Measurements from ENCODE around the gene TBC1D22A.

Gene TBC1D22A

GRCh38 chr22:47021371-47022074 is 259.1 kb downstream of the TBC1D22A start:
- no peak for DNase-seq

- no peak for DNase-seq
These were observed 259.6 kb downstream of the TBC1D22A start for GRCh38 chr22:47022075-47022473.

- DNase-seq, result no peak
These were observed 260.0 kb downstream of the TBC1D22A start for GRCh38 chr22:47022475-47022874.

- DNase-seq, result no peak
These were observed 261.4 kb downstream of the TBC1D22A start for GRCh38 chr22:47023871-47024270.

- no peak for DNase-seq
These were observed 265.3 kb downstream of the TBC1D22A start for GRCh38 chr22:47027766-47028165.

GRCh38 chr22:47029244-47030074 is 267.0 kb downstream of the TBC1D22A start:
- no peak for DNase-seq

GRCh38 chr22:47030143-47030661 is 267.8 kb downstream of the TBC1D22A start:
- no peak for DNase-seq

GRCh38 chr22:47030881-47031627 is 268.6 kb downstream of the TBC1D22A start:
- no peak for DNase-seq

- DNase-seq, result no peak
These were observed 269.1 kb downstream of the TBC1D22A start for GRCh38 chr22:47031628-47031915.

GRCh38 chr22:47032091-47032943 is 269.9 kb downstream of the TBC1D22A start:
- no peak for DNase-seq

GRCh38 chr22:47032956-47033647 is 270.7 kb downstream of the TBC1D22A start:
- no peak for DNase-seq

- DNase-seq, result no peak
These were observed 271.2 kb downstream of the TBC1D22A start for GRCh38 chr22:47033648-47034000.

GRCh38 chr22:47034076-47034808 is 271.8 kb downstream of the TBC1D22A start:
- no peak for DNase-seq

GRCh38 chr22:47034905-47035419 is 272.5 kb downstream of the TBC1D22A start:
- DNase-seq, result peak; percentile 75

- DNase-seq, result no peak
These were observed 273.0 kb downstream of the TBC1D22A start for GRCh38 chr22:47035425-47035881.

GRCh38 chr22:47036352-47036751 is 273.9 kb downstream of the TBC1D22A start:
- no peak for DNase-seq

- no peak for DNase-seq
These were observed 274.6 kb downstream of the TBC1D22A start for GRCh38 chr22:47036936-47037485.

- no peak for DNase-seq
These were observed 275.9 kb downstream of the TBC1D22A start for GRCh38 chr22:47038206-47038835.

- no peak for DNase-seq
These were observed 276.9 kb downstream of the TBC1D22A start for GRCh38 chr22:47039356-47039755.
